ENCODE measurements around the gene C9orf72. TPM values are rescaled to one million over a fixed set of nuclear protein-coding genes. Genes with fewer than 3 reads are reported as not detected.

C9orf72 gene
- total and polyA plus RNA-seq, 3 donors from 2014 or later: 27.9 to 38.5 (median 32.0) TPM

GRCh38 chr9:27591672-27592071 is 18.4 kb upstream of the C9orf72 start:
- no peak for DNase-seq
- no peaks in the 10 kb centered on the region for H3K9me3 ChIP-seq
- intact Hi-C loops (cut with DNase I; ENCODE audit: low total_unique reads): no loop called here
- no peak for TF ChIP-seq POLR2A (IDR thresholded peaks at IDR 0.05)
- TF ChIP-seq CTCF (IDR thresholded peaks at IDR 0.05): no peak
- H3K27me3 ChIP-seq: no peaks in the 10 kb centered on the region
- H3K4me3 ChIP-seq: no peak overlapping the region
- H3K4me1 ChIP-seq: no peaks in the 10 kb centered on the region
- WGBS, 2 donors: 71 to 92% methylated on average over 3 of the region's 3 CpGs
- H3K27ac ChIP-seq: no peak overlapping the region
- H3K36me3 ChIP-seq (ENCODE audit: low read depth, missing control alignments): no peaks in the 10 kb centered on the region

GRCh38 chr9:27591093-27591492 is 17.8 kb upstream of the C9orf72 start:
- Histone ChIP-seq H3K9me3 (no peaks in the 10 kb centered on the region), H3K36me3 (ENCODE audit: low read depth, missing control alignments) (no peaks in the 10 kb centered on the region), H3K27me3 (no peaks in the 10 kb centered on the region), H3K4me3 (no peak overlapping the region), H3K4me1 (no peaks in the 10 kb centered on the region), H3K27ac (no peak overlapping the region)
- WGBS, 2 donors: 85 to 91% methylated on average over 2 of the region's 2 CpGs
- no peak for DNase-seq
- intact Hi-C loops (cut with DNase I; ENCODE audit: low total_unique reads): no loop called here
- no peak for TF ChIP-seq CTCF (IDR thresholded peaks at IDR 0.05)
- no peak for TF ChIP-seq POLR2A (IDR thresholded peaks at IDR 0.05)

DNA sequence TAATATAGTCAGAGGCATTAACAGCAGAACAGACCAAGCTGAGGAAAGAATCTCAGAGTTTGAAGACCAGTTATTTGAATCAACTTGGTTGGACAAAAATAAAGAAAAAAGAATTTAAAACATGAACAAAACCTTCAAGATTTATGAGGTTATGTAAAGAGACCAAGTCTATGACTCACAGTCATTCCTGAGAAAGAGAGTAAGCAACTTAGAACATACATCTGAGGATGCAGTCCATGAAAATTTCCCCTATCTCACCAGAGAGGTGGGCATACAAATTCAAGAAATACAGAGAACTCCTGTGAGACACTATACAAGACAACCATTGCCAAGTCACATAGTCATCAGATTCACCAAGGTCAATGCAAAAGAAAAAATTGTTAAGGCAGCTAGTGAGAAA is 17.4 kb upstream of the C9orf72 start:
- Histone ChIP-seq H3K4me3 (no peak overlapping the region), H3K9me3 (no peaks in the 10 kb centered on the region), H3K4me1 (no peaks in the 10 kb centered on the region), H3K36me3 (ENCODE audit: low read depth, missing control alignments) (no peaks in the 10 kb centered on the region), H3K27me3 (no peaks in the 10 kb centered on the region), H3K27ac (no peak overlapping the region)
- intact Hi-C loops (cut with DNase I; ENCODE audit: low total_unique reads): no loop called here
- no peak for DNase-seq
- TF ChIP-seq POLR2A (IDR thresholded peaks at IDR 0.05) (no peak), CTCF (IDR thresholded peaks at IDR 0.05) (no peak)

DNA sequence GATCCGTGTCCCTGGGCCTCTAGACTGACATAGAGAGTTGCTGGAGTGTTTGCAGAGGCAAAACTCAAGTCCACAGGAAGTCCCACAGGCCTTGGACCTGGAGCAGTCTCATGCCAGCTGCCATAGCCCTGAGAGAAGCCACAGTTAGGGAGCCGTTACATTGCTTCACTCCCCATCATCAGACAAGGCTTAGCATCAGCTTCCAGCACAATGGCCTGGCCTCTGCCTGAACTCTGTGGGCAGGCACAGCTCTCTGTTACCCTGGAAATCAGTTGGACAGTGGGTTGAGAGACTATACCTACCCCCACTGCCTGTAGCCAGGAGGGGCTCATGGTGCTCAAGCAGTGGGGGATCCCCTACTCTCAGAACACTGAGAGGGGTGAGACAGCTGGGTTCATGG is 16.2 kb upstream of the C9orf72 start:
- Histone ChIP-seq H3K27me3 (no peaks in the 10 kb centered on the region), H3K4me1 (no peaks in the 10 kb centered on the region), H3K4me3 (no peak overlapping the region), H3K36me3 (ENCODE audit: low read depth, missing control alignments) (no peaks in the 10 kb centered on the region), H3K9me3 (no peaks in the 10 kb centered on the region), H3K27ac (no peak overlapping the region)
- intact Hi-C loops (cut with DNase I; ENCODE audit: low total_unique reads): no loop called here
- no peak for DNase-seq
- TF ChIP-seq POLR2A (IDR thresholded peaks at IDR 0.05) (no peak), CTCF (IDR thresholded peaks at IDR 0.05) (no peak)
- WGBS, 2 donors: 50 to 77% methylated on average over 2 of the region's 2 CpGs

- no peak for TF ChIP-seq POLR2A (IDR thresholded peaks at IDR 0.05)
- no peak for TF ChIP-seq CTCF (IDR thresholded peaks at IDR 0.05)
- Histone ChIP-seq H3K27me3 (no peaks in the 10 kb centered on the region), H3K36me3 (ENCODE audit: low read depth, missing control alignments) (no peaks in the 10 kb centered on the region), H3K4me1 (no peaks in the 10 kb centered on the region), H3K4me3 (no peak overlapping the region), H3K27ac (no peak overlapping the region), H3K9me3 (no peaks in the 10 kb centered on the region)
- DNase-seq: no peak
- intact Hi-C loops (cut with DNase I; ENCODE audit: low total_unique reads): no loop called here
- WGBS, 2 donors: 66 to 78% methylated on average over 3 of the region's 3 CpGs
These were observed 13.0 kb upstream of the C9orf72 start for GRCh38 chr9:27586304-27586703.
